GM13977 (cell line): ENCODE results near the gene USP22.

Experiments used
- DNase-seq: peaks from one replicate; pipeline ENCODE4 v3.0.0; 2012; ENCODE audit warnings: low spot score
- in situ Hi-C: fragments of 300-500 bp; cut with MboI; formaldehyde crosslinking; loops from one replicate; pipeline ENCODE4 v1.12.0; 2022; ENCODE audit warnings: low sequenced_read_pairs, low pct_unique_long_range_greater_than_20kb, mixed read lengths, inconsistent platforms; ENCODE audit not compliant: unreplicated experiment
- TF ChIP-seq, protein P1 (sequence below): IDR thresholded peaks from 2 replicates; pipeline ENCODE4 v1.5.1; 2012; ENCODE audit warnings: mild to moderate bottlenecking, control low read depth; ENCODE audit not compliant: insufficient read depth; ENCODE audit errors: extremely low read depth, missing control alignments

USP22 gene

DNA sequence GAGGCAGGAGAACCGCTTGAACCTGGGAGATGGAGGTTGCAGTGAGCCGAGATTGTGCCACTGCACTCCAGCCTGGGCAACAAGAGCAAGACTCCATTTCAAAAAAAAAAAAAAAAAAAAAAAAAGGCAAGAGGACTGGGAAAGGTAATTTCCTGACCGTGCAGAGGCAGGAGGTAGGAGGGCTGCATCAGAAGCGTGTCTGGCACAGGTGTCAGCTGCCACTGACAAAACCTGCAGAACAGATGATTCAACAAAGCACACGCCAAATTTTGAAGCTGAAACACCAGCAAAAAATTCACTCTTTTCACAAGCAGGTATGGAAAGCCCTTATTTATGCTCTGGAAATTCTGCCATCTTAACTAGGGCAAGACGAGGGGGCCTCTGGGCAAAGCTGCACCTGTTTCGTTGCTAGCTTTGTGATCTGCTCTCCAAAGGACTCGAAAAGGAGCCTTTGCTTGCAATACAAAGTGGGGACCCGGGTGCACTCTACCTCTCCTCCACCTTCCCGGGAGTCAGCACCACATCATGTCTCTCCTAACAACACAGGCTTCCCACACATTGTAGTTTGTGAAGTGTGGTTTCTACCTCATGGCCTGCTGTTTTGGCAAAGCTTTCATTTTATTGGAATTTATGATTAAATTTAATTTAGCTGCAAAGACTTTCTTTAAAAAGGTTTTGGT lies 33.7 kb downstream of the USP22 start:
- in situ Hi-C loops = no loop called here
- DNase-seq = no peak
- TF ChIP-seq, protein P1, sequence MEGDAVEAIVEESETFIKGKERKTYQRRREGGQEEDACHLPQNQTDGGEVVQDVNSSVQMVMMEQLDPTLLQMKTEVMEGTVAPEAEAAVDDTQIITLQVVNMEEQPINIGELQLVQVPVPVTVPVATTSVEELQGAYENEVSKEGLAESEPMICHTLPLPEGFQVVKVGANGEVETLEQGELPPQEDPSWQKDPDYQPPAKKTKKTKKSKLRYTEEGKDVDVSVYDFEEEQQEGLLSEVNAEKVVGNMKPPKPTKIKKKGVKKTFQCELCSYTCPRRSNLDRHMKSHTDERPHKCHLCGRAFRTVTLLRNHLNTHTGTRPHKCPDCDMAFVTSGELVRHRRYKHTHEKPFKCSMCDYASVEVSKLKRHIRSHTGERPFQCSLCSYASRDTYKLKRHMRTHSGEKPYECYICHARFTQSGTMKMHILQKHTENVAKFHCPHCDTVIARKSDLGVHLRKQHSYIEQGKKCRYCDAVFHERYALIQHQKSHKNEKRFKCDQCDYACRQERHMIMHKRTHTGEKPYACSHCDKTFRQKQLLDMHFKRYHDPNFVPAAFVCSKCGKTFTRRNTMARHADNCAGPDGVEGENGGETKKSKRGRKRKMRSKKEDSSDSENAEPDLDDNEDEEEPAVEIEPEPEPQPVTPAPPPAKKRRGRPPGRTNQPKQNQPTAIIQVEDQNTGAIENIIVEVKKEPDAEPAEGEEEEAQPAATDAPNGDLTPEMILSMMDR = no peak

DNA sequence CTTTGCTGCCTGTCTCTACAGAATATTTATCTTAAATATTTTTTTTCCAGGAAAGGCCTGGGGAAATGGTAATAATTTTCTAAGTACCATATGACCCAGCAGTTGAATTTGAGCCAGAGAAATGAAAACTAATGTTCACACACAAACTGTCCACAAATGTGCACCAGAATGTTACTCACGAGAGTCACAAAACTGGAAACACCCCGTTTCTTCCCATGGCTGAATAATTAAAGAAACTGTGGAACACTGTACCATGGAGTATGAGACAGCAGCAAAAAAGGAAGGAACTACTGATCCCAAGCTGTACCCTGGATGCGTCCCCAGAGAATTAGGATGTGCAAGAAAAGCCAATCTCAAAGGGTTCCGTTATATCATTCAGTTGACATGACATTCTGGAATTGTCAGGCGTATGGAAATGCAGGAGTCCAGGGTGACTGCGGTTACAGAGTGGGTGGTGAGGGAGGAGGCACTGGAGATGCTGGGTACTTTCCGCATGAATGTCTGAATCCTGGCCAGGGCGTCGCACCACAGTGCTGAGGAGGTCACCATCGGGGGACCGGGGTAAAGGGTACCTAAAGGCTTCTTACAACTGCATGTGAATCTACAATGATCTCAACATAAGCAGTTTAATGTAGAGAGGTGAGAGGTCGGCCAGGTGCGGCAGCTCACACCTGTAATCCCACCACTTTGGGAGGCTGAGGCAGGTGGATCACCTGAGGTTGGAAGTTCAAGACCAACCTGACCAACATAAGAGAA lies 34.5 kb downstream of the USP22 start:
- DNase-seq = no peak
- TF ChIP-seq, protein P1 = no peak
- in situ Hi-C loops = no loop called here

DNA sequence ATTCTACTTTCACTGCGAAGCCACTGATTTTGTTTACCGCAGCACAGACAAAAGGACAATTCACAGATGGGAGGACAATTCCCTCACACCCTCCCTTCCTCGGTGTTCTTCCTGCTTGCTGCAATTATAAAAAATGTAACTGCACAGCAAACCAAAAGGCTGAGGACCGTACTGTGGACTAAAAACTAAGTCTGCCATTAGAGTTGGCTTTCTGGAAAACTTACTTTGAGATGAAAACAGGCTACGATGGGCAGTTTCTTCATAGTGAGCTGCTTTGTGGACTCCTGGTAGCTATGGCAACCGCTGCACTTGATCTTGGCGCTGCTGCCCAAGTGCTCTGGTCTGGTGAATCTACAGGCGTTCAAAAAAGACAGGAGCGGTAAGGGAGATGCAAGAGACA lies 35.2 kb downstream of the USP22 start:
- TF ChIP-seq, protein P1 = no peak
- no peak for DNase-seq
- in situ Hi-C loops = no loop called here

DNA sequence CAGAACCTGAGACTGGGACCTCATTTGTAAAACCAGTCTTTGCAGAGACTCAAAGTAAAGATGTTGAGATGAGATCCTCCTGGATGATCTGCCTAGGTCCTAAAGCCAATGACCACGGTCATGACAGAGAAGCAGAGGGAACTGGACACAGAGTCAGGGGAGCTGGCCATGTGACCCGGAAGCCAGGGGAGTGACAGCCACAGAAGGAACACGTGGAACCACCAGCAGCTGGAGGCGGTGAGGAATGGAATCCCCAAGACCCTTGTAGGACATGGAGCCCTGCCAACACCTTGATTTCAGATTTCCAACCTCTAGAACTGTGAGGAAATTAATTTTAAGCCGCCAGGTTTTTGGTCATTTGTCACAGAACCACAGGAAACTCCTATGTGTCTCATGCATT lies 37.0 kb downstream of the USP22 start:
- no peak for DNase-seq
- in situ Hi-C loops = no loop called here
- TF ChIP-seq, protein P1 = no peak

DNA sequence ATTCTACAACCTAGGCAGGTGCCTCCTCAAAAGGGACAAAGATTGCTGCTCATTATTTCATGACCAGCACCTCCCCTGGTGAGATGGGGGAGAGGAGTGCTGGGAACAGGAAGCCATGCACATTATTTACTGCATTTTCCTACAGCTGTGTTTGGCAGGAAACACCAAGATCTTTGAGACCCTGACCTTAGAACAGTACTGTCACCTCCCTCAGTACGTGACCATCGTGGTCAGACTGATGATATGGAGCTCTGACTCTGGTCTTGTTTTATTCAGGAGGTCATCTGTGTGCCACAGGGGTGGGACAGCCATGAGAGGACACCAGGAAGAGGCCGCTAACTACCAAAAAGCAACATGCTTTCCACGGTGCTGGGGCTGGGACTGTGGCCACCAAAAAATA lies 37.4 kb downstream of the USP22 start:
- in situ Hi-C loops = no loop called here
- no peak for DNase-seq
- TF ChIP-seq, protein P1 = no peak

DNA sequence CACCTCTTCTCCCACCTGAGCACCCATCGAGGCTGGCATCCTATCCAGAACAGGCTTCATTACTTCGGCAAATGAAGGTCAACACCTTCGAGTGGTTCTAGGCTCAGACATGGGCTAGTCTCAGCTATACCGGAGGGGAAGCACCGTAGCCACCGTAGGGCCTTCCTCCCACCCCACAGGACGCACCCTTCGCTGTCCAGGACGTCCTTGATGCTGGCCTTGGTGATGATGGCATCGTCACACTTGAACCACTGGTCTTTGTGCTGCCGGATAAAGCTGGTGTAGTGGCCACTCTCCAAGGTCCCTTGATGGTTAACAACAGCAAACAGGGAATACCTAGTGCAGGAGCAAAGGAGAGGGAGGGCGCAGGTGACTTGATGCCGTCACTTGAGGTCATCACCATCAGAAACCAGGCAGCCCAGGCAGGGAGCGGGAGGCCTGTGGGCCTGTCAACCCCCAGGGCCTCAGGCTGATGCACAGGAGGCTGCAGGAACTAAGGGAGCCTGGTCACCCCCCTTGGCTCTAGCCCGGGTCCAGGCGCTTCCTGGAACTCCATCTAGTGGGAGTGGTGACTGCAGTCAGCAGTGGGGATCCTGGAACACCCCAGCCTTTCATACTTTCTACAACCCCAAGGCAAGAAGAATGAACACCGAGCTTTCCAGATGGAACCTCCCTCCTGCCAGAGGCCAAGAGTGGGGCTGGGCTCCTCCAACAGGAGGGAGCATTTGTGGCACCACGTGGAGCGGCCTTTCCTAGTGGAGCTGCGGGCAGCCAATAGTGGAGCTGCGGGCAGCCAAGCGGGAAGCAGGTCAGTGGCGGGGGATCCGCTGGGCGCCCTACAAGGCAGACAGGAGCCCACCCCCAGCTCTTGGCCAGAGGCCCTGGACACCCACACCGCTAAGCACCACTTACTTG lies 38.5 kb downstream of the USP22 start:
- in situ Hi-C loops = no loop called here
- no peak for DNase-seq
- TF ChIP-seq, protein P1 = no peak
